Spleen (tissue), 7 donors: ENCODE measurements around the gene GPD2.

Experiments
- CTCF ChIP-seq, 11 experiments: fragments of 200-600 bp in 7 of 11; fragments of 450-650 bp in 4 of 11; sonication (generic) in 4 of 11; IDR thresholded peaks in 8 of 11; conservative IDR thresholded peaks in 3 of 11; 1 replicate in 7 of 11; 2 replicates in 4 of 11; pipeline versions ENCODE4 v1.4.0 to v1.8.0; 2016 to 2021; ENCODE audit warnings: antibody characterized with exemption in 11 of 11, inconsistent platforms in 4 of 11, mild to moderate bottlenecking in 1 of 11
- POLR2A ChIP-seq, 3 donors: fragments of 450-650 bp; IDR thresholded peaks; one replicate each; pipeline ENCODE4 v1.5.1; 2017; ENCODE audit warnings: antibody characterized with exemption in 3 of 3, mild to moderate bottlenecking in 1 of 3
- donor health status: DM: no; HTN: no; CAD: no; lungs with moderate emphysema.
- donor health status: DM: no; HTN: no; CAD: no.
- donor health status: DM: no; HTN: no; CAD: no.

- TF ChIP-seq POLR2A (IDR thresholded peaks at IDR 0.05) (no peak), CTCF (IDR thresholded peaks at IDR 0.05 in 8 of 11, conservative IDR thresholded peaks at IDR 0.05 in 3 of 11) (no peak)
Observed at GRCh38 chr2:156394033-156394741, 42.0 kb upstream of the GPD2 start.
